Measurements from ENCODE around the gene WWOX.
A peak's percentile ranks its signal among the peaks of the same experiment; 100 is the strongest.

The WWOX gene

DNA sequence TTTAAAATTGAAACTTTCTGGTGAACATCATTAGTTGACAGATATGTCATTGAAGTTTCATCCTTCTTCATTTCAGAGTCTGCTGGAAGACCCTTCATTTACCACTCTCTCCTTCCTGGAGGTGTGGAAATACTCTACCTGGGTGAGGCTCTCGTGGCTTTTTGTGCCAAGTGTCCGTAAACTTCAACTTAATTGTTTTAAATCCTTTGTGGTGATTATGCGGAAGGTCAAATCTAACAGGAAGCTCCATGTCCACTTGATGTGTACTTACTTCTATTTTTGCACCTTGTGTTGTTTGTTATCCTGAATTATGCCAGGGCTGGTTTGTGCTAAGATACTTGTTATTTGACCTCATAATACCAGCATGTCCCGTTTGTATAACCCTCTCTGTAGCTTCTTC lies 129.2 kb downstream of the WWOX start:
- no peak for DNase-seq (ENCODE audit: low spot score)

DNA sequence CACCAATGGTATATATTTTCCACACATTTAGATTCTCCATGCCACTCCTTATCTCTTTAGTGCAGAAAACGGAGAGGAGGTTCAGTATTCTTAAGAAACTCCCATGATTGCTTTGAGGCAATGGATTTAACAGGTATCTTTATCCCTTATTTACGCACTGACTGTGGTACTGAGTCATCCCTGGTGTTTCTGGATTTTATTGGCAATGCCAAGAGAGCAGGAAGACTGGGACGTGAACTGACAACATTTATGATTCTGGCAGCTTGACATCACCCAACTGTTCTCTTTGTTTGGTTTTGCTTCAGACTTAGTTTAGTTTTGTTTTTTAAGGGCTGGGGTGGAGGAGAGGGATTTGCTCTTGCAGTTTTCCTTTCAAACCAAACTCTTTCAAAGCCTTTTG lies 131.4 kb downstream of the WWOX start:
- no peak for DNase-seq (ENCODE audit: low spot score)

DNA sequence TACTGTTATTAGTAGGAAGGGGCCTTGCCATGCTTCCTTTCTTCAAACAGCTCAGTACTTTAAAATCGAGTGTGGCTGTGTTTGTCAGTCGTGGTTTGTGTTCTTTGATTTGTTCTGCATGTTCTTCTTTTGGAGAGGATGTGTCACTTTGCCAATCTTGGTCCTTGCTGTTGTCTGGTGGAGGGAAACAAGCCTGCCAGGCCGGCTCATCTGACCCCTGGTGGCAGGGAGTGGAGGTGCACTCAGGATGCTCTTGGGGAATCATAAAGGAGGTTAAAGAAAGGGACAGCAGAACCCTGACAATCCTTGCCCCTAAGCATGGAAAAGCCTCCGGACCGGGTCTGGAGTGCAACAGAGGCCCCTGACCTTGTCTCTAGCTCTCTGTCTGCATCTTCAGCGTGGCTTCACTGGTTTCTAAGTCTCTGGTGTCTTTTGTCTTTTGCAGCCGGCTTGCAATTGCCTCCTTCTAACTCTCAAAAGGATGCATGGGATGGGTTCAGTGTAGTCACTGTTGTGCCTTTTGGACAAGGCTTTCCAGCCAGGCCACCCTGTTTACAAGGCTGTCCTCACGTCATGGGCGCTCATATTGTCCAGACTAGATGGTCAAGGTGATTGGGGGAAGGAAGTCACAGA lies 135.8 kb downstream of the WWOX start:
- DNase-seq (ENCODE audit: low spot score), result peak; percentile 88

DNA sequence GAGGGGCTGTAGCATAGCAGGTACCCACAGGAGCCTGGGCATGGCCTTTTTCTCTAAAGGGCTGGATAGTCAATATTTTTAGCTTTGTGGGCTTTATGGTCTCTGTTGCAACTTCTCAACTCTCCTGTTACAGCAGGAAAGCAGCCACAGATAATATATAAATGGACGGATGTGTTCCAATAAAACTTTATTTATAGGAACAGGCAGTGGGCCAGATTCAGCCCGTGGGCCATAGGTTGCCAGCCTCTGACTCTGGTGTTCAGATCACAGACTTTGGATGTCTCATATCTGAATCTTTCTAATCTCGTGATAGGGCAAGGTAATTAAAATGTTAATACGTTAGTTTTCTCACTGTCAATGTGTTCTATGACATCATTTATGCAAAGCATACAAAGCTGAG lies 136.4 kb downstream of the WWOX start:
- no peak for DNase-seq (ENCODE audit: low spot score)

DNA sequence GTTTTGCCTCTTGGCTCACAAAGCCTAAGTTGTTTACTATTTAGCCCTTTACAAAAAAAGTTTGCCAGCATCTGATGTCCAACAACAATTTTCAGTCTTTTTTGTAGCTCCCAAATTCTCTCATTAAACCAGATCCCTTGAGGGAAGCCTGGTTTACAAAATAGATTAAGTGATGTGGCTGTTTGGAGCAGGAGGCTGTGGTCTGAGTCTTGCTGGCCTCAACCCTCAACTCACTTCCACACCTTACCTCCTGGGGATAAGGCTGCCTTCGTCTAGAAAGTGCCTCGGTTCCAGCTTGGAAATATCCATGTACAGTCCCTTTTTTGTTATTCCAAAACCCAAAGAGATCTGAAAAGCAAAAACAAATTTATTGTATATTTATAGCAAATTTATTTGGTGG lies 138.4 kb downstream of the WWOX start:
- DNase-seq (ENCODE audit: low spot score), result no peak

DNA sequence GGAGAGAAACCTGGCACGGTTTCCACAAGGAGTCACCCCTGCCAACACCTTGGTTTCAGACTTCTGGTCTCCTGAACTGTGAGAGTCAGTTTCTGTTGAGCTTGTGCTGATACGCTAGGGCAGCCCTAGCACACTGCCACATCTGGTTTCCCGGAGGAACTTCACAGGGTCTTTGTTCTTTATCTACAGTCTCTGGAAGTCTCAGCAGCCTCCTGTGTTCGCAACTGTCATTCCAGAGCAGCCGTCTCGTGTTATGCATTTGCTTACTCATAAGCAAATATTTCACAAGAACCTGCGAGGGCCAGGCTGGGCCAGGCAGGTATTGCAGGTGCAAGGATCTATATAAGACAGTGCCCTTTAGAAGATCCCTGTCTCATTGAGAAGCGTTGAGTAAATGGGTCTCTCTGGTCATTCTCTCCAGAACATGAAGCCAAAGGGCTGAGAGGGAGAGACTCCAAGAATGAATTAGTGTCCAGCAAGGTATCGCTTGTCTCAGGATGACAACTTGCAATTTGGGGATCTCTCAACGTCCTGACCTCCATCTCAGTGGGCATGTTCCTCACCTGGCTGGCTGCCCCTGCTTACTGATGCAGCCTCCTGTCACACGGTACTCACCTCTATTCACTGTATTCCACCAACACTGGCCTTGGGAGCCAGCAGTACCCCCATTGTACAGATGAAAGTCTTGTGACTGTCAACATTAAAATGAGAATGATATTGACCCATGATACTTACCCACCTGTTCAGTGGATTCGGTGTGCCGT lies 141.2 kb downstream of the WWOX start:
- no peak for DNase-seq (ENCODE audit: low spot score)

DNA sequence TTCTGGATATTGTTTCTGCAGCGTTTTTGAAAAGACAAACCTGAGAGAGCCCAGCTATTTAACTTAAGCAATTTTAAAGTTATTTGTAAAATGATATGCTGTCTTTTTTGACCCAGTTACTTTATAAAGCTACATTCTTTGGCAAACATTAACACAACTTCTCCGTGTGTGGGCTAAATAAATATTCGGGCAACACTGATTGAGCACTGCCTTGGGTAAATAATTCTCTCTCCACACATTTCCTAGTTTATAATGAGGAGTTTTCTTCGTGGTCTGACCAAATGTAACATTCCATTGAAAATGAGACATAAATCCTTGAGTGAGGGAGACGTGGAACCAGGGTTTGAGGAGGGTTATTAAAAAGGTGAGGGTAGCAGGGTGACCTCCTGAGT lies 142.8 kb downstream of the WWOX start:
- no peak for DNase-seq (ENCODE audit: low spot score)

DNA sequence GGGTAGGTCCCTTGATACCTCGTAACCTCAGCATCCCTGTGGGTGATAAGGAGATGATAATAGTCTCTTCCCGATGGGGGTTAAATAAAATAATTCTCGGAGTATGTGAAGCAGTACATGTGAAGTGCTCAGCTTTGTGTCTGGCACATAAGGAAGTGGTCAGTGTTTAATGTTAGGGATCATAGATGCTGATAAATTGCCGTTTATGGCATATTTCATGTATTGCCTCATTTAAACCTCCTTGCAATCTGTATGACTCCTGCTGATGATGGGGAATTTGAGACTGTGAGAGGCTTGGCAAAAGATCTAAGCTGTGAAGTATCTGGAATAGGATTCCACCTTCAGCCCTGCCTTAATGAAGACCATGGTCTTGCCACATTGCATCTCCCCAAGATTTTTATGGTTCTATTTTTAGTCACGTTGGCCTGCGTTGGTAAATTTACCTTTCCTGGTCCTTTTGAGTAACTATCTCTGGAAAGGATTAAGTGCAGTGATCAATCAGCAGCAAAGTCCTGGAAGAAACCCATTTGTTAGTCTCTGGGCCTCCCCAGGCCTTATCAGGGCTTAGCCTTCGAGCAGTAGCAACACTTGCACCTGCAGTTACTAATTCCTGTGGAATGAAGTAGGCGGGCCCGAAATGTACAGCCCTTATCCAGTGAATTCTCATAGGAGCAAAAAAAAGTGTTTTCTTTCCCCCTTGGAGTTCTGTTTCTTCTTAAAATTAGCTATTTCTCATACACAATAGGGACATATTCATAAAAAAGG lies 144.9 kb downstream of the WWOX start:
- DNase-seq (ENCODE audit: low spot score), result no peak

DNA sequence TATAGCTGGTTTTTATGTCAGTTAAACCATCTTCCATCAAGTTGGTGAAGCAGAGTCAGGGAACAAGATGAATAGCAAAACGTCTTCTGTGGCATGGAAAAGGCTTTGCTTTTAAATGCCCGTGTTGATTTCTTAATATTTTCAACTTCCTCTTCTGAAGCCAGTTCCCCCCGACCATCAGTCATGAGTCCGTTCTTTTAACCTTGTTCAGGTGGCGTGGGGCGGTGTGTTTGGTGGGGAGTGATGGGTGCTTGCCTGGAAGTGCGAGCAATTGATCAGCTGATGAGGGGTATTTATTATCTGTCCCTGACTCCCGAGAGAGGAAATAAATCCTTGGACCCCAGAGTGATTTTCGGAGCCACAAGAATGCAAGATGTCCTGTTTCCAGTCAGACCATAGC lies 147.1 kb downstream of the WWOX start:
- no peak for DNase-seq (ENCODE audit: low spot score)

DNA sequence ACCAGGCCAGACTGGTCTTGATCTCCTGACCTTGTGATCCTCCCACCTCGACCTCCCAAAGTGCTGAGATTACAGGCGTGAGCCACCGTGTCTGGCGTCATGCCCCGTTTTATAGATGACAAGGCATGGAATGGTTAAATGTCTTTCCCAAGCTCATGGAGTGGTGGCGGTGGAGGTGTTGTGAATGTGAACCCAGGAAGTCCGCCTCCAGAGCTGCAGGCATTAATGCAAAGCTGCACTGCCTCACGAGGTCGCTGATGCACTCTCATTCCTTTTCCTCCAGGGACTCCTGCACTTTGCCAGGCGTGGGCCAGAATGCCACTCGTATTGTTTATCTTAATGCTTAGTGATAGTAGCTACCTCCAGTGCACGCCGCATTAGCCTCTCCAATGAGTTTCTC lies 149.6 kb downstream of the WWOX start:
- DNase-seq (ENCODE audit: low spot score), result no peak

DNA sequence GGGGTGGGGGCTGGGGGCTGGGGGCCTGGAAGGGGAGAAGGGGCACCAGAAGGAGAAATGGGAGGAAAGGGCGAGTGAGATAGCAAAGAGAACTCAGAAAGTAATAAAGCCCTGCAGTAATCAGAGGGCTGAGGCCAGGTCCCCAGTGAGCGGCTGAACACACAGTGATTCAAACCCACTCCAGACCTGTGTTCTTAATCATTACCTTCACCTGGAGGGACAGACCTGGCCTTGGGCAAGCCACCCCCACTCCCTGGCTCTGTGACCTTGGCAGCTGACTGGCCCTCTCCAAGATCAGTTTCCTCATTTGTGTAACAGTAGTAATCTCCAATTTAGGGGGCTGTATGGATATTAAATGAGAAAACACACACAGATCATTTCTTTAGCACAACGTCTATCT lies 150.4 kb downstream of the WWOX start:
- DNase-seq (ENCODE audit: low spot score), result no peak

DNA sequence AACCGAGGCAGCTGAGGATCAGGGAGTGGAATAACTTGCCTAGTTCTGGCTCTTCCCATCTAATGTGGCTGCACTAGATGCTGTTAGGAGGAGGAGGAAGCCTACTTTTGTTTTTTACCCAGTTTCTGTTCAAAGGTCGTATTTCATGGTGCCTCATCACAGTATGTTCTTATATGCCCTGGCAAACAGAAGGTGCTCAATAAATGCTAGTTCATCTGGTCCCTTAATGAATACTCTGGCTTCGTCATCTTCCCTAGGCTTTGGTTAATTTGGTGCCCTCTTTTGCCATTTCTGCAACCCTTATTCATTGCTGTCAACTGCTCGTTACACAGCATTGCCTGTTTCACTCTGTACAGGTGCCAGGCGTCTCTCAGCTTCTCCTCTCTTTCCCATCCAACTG lies 151.7 kb downstream of the WWOX start:
- no peak for DNase-seq (ENCODE audit: low spot score)

DNA sequence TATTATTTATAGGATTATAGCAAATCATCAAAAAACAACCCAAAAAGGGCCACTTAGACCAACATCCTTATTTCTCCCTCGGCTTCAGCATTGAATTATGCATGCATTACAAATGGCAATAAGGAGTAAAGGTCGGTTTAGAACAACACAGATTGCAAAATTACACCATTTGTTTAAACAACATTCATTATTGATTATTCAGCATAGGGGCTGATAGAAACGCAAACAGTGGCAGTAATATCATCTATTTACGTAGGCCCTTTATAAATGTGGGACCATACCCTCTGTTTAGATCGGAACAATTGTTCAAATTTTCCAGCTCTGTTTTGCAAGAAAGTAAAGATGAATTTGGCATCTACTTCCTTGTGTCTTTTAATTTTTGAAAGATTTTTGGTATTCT lies 153.3 kb downstream of the WWOX start:
- DNase-seq (ENCODE audit: low spot score), result no peak

DNA sequence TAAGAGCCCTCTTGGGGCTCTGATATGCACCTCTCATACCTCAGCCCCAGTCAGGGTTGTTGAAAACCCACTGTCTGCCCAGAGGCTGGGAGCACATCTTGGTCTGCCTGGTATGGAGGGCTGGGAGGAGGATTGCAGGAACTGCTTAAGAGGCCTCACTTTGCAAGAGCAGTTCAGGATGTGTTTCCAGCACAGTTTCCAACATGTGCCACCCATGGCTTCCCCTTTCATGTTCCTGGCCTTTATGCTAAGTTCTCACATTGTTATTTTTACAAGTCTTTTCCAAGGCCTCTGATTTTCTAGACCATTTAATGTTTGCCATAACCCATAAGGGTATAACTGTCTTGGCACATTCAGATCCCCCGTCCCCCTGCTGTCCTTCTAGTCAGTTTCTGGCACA lies 155.4 kb downstream of the WWOX start:
- DNase-seq (ENCODE audit: low spot score), result no peak

DNA sequence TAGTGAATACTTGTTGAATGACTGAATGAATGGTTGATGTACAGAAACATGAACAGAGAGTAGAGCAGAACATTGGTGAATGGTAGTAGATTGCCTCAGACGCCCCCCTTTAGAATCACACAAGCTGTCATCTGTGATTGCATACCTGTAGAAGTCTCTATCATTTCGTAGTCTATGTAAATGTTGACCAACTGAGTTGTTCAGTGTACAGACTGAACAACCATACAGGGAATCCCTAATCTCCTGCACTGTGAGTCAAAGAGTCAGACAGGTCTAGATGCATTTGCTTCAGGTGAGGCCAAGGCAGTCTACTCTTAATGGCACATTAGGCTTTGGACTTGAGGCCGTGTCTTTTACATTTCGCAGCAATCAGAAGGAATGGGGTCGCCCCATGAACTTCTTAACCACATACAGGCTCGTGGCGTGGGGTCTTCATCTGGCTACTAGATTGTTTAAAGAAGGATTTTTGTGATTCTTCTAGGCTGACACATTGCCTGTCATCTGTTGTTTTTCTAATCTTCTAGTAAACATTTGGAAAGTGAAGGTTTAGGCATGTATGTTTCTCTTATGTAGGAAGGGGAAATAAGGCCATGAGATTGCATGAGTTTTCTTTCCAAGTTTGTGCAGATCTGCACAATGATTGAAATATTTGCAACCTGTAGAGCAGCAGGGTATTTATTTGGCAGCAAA lies 157.4 kb downstream of the WWOX start:
- DNase-seq (ENCODE audit: low spot score), result no peak

DNA sequence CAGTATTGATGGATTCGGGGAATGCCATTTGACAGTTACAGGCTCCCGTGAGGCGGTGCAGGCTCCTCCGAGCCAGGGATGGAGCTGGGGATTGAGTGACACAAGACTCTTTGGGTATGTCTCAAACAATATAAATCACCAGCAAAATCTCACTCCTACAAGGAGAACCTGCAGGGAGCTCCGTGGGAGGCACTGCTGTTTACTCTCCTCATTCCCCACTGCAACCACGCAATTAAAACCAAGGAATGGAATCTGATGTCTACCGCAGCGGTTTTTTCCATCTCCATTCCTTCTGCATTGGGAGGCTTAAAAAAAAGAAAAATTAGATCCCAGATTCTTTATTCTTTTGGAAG lies 157.9 kb downstream of the WWOX start:
- DNase-seq (ENCODE audit: low spot score), result no peak

DNA sequence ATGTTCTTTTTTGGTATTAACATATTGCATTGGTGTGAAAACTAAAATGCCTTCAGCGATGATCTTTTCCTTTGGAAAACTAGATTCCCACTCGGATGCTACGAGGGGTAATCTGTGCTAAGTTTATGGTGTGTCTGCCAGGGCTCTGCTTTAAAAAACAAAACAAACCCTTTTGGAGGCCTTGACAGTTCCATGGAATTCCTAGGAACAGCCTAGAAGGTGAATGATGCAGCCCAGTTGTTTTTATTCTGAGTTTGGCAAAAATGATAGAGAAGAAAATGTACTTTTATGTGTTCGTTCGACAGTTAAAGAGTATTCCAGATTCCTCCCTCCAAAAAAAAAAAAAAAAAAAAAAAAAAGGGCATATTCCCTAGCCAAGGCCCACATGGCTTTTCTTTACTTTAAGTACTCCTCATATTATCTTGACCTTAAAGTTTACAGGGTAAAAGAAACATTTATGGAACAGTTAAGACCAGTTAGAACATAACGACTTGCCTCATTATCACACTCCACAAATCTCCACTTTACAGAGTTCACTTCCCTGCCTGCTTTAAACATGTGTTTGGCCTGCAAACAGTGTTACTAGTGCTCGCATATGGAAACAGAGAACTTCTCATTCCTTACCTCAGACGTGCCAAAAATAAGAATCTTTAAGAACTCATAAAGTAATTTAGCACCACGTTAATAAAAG lies 159.1 kb downstream of the WWOX start:
- DNase-seq (ENCODE audit: low spot score), result no peak

DNA sequence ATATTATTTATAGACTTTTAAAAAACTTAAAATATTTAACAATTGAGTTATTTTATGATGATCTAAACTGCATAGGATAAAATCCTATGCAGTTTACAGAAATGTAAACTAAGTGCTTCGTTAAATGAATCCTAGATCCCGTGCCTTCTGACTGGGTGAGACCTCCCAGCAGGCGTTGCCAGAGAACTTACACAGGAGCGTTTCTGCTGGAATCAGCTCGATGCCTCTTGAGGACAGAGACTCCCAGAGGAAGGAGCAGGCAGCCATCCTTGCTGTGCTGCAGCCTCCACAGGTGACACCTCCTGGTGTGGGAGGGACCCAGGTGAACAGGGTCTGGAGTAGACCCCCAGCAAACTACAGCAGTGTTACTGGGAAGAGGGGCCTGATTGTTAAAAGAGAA lies 160.4 kb downstream of the WWOX start:
- DNase-seq (ENCODE audit: low spot score), result no peak

DNA sequence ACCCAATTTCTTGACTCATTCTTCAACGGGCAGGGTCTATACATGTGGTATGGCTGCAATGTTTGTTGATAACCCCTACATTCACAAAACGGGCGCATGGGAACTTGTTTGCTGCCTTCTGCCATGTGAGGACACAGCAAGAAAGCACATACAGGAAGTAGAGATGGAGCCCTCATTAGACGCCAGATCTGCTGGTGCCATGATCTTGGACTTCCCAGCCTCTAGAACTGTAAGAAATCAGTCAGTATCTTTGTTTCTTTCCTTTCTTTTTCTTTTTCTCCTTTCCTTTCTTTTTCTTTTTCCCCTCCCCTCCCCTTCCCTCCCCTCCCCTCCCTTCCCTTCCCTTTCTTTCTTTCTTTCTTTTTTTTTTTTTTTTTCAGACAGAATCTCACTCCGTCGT lies 165.2 kb downstream of the WWOX start:
- no peak for DNase-seq (ENCODE audit: low spot score)

DNA sequence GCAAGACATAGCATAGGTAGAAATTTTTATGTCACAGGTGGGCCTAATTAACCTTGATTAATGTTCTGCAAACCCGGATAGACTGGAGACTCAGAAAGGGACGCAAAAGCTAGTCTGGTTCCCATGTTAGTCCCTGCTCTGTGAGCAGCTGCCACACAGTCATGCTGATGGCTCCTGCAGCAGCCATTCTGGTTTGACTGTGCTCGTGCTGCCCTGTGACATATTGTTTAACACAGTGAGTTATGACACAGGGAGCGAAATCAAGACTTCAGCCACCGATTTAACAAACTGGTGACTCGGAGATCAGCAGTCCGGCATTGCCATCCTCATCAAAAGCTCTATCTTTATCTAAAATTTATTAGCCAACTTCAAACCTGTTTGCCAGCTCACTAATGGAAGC lies 169.8 kb downstream of the WWOX start:
- no peak for DNase-seq (ENCODE audit: low spot score)

DNA sequence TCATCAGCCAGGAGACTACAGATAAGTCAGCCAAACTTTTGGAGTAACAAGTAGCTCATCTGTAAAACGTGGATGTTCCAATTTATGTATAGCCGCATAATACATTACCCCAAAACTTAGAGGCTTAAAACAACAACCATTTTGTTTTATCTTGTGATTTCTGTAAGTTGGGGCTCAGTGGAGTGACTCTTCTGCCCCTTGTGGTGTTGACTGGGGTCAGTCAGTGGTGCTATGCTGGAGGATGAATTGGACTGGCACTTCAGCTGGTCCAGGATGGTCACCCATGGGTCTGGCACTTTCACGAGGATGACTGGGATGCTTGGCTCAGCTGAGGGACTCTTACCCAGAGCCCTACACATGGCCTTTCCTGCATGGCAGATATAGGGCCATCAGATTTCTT lies 172.5 kb downstream of the WWOX start:
- no peak for DNase-seq (ENCODE audit: low spot score)

DNA sequence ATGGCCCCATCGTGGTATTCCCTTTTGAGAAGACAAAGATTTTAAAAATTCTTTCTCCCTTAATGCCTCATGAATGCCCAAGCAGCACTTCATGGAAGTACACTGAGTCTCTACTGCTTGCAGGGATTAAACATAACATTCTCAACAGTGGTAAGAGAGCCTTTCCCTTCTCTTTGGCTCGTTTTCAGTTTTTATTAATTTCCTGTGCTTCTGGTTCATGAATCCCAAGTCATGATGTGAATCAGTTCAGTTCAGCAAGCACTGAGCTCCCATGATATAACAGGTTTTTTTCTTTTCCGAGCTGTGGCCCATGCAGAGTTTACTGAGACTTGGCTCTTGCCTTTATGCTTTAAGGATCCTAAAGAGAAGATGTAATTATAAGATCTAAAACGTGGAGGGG lies 175.3 kb downstream of the WWOX start:
- no peak for DNase-seq (ENCODE audit: low spot score)
